Inferior parietal cortex (tissue), 1 donor: Measurements from ENCODE around the gene ASPSCR1.
A peak's percentile ranks its signal among the peaks of the same experiment; 100 is the strongest.

Source experiments
- DNase-seq: peaks from one replicate; pipeline ENCODE4 v3.0.0-alpha.2; 2016; ENCODE audit errors: extremely low spot score

The ASPSCR1 gene

DNA sequence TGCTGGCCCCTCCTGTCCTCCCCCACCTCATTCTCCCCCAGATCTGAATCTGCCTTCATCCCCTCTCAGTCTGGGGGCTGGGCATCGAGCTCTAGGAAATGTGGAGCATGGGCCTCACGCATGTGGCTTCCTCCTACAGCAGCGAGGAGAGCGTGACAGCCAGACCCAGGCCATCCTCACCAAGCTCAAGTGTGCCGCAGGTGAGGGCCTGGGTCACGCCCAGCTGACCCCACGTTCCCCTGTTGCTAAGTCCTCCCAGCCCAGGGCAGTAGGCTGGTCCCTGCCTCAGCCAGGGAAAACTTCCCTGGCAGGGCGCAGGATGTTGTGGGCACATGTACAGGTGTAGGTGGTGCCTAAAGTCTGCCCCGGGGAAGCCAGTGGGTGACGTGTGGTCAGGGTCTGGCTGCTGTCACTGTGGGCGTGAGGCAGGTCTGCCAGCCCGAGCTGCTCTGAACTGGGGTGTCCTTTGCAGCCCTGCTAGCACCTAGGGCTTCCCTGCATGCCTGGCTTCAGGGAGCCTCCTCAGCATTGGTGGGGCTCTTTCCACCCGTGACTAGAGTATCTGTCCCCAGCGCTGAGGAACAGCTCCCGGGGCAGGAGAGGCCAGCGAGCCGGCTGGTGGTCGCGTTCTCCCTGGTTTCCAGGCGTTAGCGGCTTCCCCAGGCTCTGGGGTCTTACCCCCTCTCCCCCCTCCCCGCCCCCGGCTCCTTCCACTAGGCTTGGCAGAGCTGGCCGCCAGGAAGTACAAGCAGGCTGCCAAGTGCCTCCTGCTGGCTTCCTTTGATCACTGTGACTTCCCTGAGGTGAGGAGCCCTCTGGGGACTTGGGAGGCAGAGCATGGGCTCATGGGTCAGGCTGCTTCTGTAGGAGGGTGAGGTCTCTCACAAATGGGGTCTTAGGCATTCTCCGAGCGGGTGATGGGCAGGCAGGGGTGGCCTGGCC, 77.9 kb downstream of the ASPSCR1 start:
- no peak for DNase-seq

- no peak for DNase-seq
Measured at GRCh38 chr17:82055965-82056728, 78.7 kb downstream of the ASPSCR1 start.

DNA sequence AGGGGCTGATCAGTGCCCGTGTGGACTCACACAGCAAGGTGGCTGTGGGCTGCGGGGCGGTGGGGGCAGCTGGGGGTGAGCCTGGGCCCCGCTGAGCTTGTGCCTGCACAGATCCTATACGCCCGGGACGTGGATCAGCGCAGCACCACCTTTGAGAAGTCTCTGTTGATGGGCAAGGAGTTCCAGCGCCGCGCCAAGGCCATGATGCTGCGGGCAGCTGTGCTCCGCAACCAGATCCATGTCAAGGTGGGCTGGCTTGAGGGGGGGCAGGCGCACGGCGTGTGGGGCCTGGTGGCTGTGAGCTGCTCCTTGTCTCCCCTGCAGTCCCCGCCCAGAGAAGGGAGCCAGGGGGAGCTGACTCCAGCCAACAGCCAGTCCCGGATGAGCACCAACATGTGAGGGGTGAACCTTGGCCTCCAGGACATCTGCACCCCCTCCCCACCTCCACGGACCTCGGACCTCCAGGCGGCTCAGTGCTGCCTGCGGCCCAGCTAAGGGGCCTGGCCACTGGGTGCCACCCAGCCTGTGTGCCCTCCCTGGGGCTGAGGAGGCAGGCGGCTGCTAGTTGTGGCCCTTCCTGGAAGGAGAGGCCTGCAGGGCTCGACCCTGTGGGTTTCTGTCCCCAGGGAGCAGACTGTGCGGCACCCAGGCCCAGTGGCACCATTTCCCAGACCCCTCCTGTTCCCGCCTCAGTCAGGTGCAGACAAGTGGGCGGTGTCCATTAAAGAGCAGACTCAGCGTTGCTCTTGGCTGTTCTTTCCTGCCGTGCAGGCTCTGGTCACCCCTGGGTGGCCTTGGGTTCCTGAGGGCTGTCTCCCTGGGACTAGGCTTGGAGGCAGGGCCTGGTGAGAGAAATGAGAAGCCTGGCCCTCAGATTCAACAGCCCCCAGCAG, 79.5 kb downstream of the ASPSCR1 start:
- no peak for DNase-seq

DNA sequence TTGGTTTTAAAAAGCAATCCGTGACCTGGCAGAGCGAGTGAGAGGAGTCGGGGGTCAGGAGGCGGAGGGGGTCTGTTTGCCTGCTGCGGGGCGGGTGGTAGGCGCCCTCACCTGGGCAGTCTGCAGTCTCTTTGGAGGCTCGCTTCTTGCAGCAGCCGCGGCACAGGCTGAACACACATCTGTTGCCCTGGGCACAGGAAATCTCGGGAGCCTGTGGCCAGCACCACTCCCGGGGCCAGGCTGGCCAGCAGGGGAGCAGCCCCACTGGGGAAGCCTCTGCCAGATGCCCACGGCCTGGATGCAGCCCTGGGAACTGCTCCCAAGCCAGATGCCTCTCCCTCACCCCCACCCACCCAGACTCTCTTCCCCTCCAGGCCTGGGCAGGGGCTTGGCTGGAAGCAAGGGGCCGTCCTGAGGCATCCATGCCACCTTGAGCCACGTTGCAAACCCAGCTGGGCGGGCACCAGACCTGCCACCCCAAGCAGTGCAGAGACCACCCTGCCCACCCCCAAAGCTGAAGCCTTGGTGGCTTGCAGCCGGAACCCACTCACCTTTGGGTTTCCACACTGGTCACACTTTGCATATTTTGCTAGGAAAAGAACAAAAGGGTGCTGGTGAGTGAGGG, 80.9 kb downstream of the ASPSCR1 start:
- DNase-seq, result no peak

DNA sequence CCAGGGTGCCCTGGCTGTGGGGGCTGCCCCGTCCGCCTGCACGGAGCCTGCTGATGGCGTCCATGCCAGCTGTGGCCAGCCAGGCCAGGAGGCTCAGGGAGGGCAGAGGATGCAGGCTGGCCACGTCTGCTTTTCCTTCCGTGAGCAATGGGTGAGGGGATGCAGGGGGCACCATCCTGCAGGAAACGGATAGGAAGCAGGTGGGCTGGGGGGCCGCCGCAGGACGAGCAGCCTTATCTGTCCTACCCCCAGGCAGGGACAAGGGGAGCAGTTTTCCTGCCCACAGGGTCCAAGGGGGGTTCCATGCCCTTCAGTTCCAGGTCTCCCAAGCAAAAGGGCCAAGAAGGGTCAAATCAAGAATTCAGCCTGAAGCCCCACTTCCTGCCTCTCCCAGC, 81.4 kb downstream of the ASPSCR1 start:
- DNase-seq, result no peak

DNA sequence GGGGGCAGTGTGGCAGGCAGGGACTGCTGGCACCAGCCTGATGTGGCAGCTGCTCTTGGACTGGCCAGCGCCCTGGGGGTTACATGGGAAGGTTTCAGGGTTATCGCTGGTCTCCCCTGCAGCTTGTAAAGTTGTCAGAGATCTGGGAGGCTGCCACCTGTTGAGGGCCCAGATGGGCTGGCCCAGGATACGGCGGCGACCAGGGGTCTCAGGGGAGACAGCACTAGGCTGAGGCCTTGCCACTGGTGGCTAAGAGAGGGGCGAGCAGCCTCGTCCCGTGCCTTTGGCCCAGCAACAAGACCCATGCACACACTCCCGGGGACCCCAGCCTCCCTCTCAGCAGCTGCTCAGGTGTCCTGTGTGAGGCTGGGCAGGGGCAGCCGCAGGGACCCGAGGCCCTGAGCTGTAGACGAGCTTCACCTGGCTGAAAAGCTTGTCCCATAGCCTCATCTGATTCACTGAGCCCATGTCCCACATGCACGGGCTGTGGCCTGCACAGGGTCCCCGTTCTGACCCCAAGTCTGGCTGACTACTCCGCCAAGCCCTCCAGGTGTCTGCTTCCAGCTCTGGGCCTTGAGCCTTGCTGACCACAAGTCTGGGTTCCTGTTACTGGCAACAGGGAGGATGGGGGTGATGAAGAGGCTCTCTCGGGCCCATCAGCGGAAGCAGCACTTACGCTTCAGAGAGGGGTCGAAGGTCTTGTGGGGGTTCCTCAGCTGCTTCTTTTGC, 82.0 kb downstream of the ASPSCR1 start:
- no peak for DNase-seq

DNA sequence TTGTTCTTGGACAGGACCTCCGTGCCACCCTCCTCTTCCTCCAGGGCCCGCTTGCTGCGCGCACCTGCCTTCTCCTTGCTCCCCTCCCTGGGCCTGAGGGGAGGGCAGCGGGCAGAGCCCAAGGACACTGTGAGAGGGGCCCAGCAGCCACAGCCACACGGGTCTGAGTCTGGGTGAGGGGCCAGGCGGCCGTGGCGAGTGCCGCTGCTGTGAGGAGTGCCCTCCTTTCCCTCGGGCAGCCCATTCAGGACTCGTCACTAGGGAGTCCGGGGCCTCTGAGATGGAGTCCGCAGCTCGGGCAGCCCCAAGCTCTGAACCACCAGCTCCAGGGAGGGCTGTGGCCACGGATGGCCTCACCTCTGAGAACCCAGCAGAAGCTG, 82.6 kb downstream of the ASPSCR1 start:
- DNase-seq, result no peak

GRCh38 chr17:82060614-82061013, 83.2 kb downstream of the ASPSCR1 start:
- no peak for DNase-seq

GRCh38 chr17:82061047-82061925, 83.9 kb downstream of the ASPSCR1 start:
- DNase-seq, result no peak

DNA sequence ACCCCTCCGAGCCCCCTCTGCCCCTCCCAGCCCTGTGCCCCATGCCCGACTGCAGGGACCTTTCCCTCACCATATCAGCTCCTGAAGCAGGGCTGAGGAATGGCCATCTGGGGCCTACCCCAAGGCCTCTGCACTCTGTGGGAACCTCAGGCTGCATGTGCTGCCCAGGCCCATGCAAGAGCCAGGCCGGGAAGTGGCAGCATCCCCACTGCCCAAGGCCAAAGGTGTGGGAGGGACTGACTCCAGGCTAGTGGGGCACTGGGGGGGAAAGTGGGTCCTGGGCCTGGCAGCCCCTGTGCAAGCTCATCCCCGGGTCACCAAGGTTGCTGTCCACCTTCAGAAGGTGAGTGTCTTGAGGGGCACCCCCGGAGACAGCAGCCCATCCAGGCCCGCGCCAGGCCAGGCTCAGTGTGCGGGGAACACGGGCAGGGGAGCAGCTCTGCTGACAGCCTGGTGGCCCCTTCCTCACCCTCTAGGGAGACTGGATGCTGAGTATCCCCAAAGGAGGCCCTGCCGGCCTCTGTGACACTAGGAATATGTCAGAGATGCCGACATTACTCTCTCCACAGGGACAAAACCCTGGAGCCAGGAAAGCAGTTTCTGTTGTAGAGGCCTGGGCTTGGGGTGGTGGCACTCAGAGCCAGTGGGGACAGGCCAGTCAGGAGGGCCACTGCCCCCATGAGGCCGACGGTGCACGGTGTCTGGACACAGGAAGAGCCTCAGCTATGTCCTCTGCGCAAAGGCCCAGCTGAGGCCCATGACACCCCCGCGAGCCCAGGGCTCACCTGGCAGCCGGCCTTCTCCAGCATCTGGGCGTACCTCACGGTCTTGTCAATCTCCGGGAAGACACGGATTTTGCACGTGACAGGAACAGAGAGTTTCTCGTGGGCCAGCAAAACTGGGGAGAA, 84.9 kb downstream of the ASPSCR1 start:
- DNase-seq, result no peak

GRCh38 chr17:82062984-82063368, 85.5 kb downstream of the ASPSCR1 start:
- DNase-seq, result no peak

GRCh38 chr17:82063424-82064415, 86.3 kb downstream of the ASPSCR1 start:
- no peak for DNase-seq

DNA sequence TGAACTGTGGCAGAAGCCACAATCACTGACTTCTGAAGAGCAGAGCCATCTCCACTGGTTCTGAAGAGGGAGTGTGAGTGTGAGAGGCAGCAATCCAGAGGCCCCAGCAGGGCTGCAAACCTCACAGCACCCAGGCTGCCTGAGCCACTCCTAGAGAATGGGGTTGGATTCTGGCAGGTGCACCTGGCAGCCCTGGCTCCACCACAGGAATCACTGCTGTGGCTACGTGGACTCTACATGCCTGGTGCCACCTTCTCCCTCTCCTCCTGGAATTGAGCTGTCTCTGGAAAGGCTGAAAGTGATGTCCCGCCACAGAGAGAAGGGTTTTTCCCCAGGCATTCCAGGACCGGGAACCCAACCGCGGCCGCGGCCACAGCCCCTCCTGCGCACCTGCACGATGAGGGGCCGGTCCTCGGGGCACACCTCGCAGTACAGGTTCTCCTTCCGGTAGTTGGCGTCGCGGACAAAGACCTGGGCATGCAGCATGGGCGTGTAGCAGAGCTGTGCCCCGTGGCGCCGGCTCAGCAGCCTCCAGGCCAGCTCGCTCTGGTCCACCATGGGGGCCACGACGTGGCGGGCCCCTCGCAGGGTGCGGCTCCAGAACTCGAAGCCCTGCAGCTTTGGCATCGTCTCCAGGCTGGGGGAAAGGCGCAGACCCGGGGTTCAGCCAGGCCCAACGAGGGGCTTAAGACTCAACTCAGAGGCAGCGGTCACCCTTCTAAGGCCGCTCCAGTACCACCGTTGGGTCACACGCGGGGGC, 87.2 kb downstream of the ASPSCR1 start:
- DNase-seq, result no peak

GRCh38 chr17:82065193-82065637, 87.8 kb downstream of the ASPSCR1 start:
- no peak for DNase-seq

- DNase-seq, result peak; percentile 65
Measured at GRCh38 chr17:82065638-82066303, 88.3 kb downstream of the ASPSCR1 start, which contains the start of gene DUS1L. DUS1L (minus strand) TSS chr17:82065804; CDS start chr17:82065059, 745 bp downstream.
